ENCODE results near the gene SAMD7. TPM values are rescaled to one million over a fixed set of nuclear protein-coding genes. Genes with fewer than 3 reads are reported as not detected.

Gene SAMD7
- total RNA-seq, 3 donors from 2014 or later (not counting 1 experiment from before 2014, with no cell fraction given): not detected

- H3K4me1 ChIP-seq (ENCODE audit: control insufficient read depth, insufficient read depth, low read length): no peaks in the 10 kb centered on the region
- H3K27me3 ChIP-seq (ENCODE audit: control insufficient read depth, insufficient read depth, low read length): no peaks in the 10 kb centered on the region
- no peaks in the 10 kb centered on the region for H3K36me3 Mint-ChIP-seq
- H3K4me3 Mint-ChIP-seq: no peak overlapping the region
- WGBS (ENCODE audit: insufficient coverage): 90% methylated on average over 7 of the region's 7 CpGs
- intact Hi-C loops (cut with micrococcal nuclease): no loop called here
- H3K27me3 Mint-ChIP-seq (ENCODE audit: low read depth in 2 of 2): peaks cover 0 to 2% of the 10 kb centered on the region in 2 donors
- TF ChIP-seq, protein P1, sequence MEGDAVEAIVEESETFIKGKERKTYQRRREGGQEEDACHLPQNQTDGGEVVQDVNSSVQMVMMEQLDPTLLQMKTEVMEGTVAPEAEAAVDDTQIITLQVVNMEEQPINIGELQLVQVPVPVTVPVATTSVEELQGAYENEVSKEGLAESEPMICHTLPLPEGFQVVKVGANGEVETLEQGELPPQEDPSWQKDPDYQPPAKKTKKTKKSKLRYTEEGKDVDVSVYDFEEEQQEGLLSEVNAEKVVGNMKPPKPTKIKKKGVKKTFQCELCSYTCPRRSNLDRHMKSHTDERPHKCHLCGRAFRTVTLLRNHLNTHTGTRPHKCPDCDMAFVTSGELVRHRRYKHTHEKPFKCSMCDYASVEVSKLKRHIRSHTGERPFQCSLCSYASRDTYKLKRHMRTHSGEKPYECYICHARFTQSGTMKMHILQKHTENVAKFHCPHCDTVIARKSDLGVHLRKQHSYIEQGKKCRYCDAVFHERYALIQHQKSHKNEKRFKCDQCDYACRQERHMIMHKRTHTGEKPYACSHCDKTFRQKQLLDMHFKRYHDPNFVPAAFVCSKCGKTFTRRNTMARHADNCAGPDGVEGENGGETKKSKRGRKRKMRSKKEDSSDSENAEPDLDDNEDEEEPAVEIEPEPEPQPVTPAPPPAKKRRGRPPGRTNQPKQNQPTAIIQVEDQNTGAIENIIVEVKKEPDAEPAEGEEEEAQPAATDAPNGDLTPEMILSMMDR (IDR thresholded peaks at IDR 0.05): no peak
- H3K9me3 ChIP-seq (ENCODE audit: control insufficient read depth, insufficient read depth, low read length): no peaks in the 10 kb centered on the region
- no peak for DNase-seq
- H3K4me3 ChIP-seq (ENCODE audit: low read length): no peak overlapping the region
- no peak overlapping the region for H3K27ac ChIP-seq (ENCODE audit: low read length)
- no peak overlapping the region for H3K27ac Mint-ChIP-seq
- H3K4me1 Mint-ChIP-seq: no peaks in the 10 kb centered on the region
- no peak for ATAC-seq
- no peaks in the 10 kb centered on the region for H3K36me3 ChIP-seq (ENCODE audit: control insufficient read depth, insufficient read depth, low read length)
- H3K9me3 Mint-ChIP-seq: no peaks in the 10 kb centered on the region
These were observed 19.5 kb upstream of the SAMD7 start for GRCh38 chr3:169891886-169892285.

DNA sequence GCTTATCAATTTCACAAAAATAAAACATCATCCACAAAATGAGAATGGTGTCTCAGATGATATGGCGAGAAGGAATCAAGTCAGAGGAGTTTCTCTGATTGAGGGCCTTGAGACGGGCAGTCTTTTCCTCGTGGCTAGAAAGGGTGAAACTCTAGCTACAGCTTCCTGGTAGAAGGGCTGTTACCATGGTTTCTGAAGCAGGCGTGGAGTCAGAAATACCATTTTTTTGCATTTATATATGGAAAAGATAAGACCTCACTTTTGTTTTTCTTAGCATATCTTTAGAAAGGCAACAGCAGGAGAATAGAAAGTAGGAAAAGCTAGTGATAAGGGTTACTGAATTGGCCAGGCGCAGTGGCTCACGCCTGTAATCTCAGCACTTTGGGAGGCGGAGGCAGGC lies 17.3 kb upstream of the SAMD7 start:
- TF ChIP-seq, protein P1 (IDR thresholded peaks at IDR 0.05): no peak
- H3K9me3 ChIP-seq (ENCODE audit: control insufficient read depth, insufficient read depth, low read length): no peaks in the 10 kb centered on the region
- ATAC-seq (no peak), DNase-seq (no peak)
- Mint-ChIP-seq H3K4me3 (no peak overlapping the region), H3K27ac (no peak overlapping the region), H3K9me3 (no peaks in the 10 kb centered on the region), H3K36me3 (no peaks in the 10 kb centered on the region), H3K27me3 (ENCODE audit: low read depth in 2 of 2) (peaks cover 0 to 2% of the 10 kb centered on the region in 2 donors), H3K4me1 (no peaks in the 10 kb centered on the region)
- H3K36me3 ChIP-seq (ENCODE audit: control insufficient read depth, insufficient read depth, low read length): no peaks in the 10 kb centered on the region
- intact Hi-C loops (cut with micrococcal nuclease): no loop called here
- no peak overlapping the region for H3K4me3 ChIP-seq (ENCODE audit: low read length)
- no peak overlapping the region for H3K27ac ChIP-seq (ENCODE audit: low read length)
- 80% methylated on average over 7 of the region's 7 CpGs for WGBS (ENCODE audit: insufficient coverage)
- no peaks in the 10 kb centered on the region for H3K4me1 ChIP-seq (ENCODE audit: control insufficient read depth, insufficient read depth, low read length)
- no peaks in the 10 kb centered on the region for H3K27me3 ChIP-seq (ENCODE audit: control insufficient read depth, insufficient read depth, low read length)

GRCh38 chr3:169895072-169895471 lies 16.3 kb upstream of the SAMD7 start:
- Mint-ChIP-seq H3K9me3 (no peaks in the 10 kb centered on the region), H3K27ac (no peak overlapping the region), H3K27me3 (ENCODE audit: low read depth in 2 of 2) (peaks cover 0 to 2% of the 10 kb centered on the region in 2 donors), H3K4me1 (no peaks in the 10 kb centered on the region), H3K36me3 (no peaks in the 10 kb centered on the region), H3K4me3 (no peak overlapping the region)
- intact Hi-C loops (cut with micrococcal nuclease): no loop called here
- no peaks in the 10 kb centered on the region for H3K27me3 ChIP-seq (ENCODE audit: control insufficient read depth, insufficient read depth, low read length)
- no peak for DNase-seq
- TF ChIP-seq, protein P1 (IDR thresholded peaks at IDR 0.05): no peak
- H3K4me1 ChIP-seq (ENCODE audit: control insufficient read depth, insufficient read depth, low read length): no peaks in the 10 kb centered on the region
- WGBS (ENCODE audit: insufficient coverage): 70% methylated on average over 6 of the region's 6 CpGs
- no peak overlapping the region for H3K4me3 ChIP-seq (ENCODE audit: low read length)
- no peak for ATAC-seq
- H3K36me3 ChIP-seq (ENCODE audit: control insufficient read depth, insufficient read depth, low read length): no peaks in the 10 kb centered on the region
- H3K9me3 ChIP-seq (ENCODE audit: control insufficient read depth, insufficient read depth, low read length): no peaks in the 10 kb centered on the region
- no peak overlapping the region for H3K27ac ChIP-seq (ENCODE audit: low read length)

- Histone ChIP-seq H3K4me1 (ENCODE audit: control insufficient read depth, insufficient read depth, low read length) (no peaks in the 10 kb centered on the region), H3K27me3 (ENCODE audit: control insufficient read depth, insufficient read depth, low read length) (no peaks in the 10 kb centered on the region), H3K4me3 (ENCODE audit: low read length) (no peak overlapping the region), H3K27ac (ENCODE audit: low read length) (no peak overlapping the region), H3K36me3 (ENCODE audit: control insufficient read depth, insufficient read depth, low read length) (no peaks in the 10 kb centered on the region), H3K9me3 (ENCODE audit: control insufficient read depth, insufficient read depth, low read length) (peaks cover 9% of the 10 kb centered on the region)
- Mint-ChIP-seq H3K9me3 (peaks cover 2 to 5% of the 10 kb centered on the region in 2 donors), H3K27ac (no peak overlapping the region), H3K27me3 (ENCODE audit: low read depth in 2 of 2) (peaks cover 5 to 7% of the 10 kb centered on the region in 2 donors), H3K4me1 (no peaks in the 10 kb centered on the region), H3K4me3 (no peak overlapping the region), H3K36me3 (peaks cover 12% of the 10 kb centered on the region)
- intact Hi-C loops (cut with micrococcal nuclease): no loop called here
- ATAC-seq (no peak), DNase-seq (no peak)
- TF ChIP-seq, protein P1 (IDR thresholded peaks at IDR 0.05): no peak
- WGBS (ENCODE audit: insufficient coverage): 100% methylated on average over 1 of the region's 1 CpG
These were observed 14.1 kb upstream of the SAMD7 start for GRCh38 chr3:169897284-169897683.
